ENCODE measurements around the gene MYBPC2.

Gene MYBPC2

GRCh38 chr19:50493171-50493570 is 60.5 kb downstream of the MYBPC2 start:
- Histone ChIP-seq H3K27ac (ENCODE audit: insufficient read depth in 1 of 2, low read depth in 1 of 2, low read length in 2 of 2, poor library complexity in 1 of 2, severe bottlenecking in 2 of 2) (no peak overlapping the region), H3K4me3 (ENCODE audit: control insufficient read depth in 1 of 7, extremely low read depth in 1 of 7, insufficient read depth in 4 of 7, low read depth in 2 of 7, low read length in 6 of 7) (no peak overlapping the region), H3K9me3 (ENCODE audit: control extremely low read depth in 1 of 5, control insufficient read depth in 4 of 5, insufficient read depth in 2 of 5, low read depth in 1 of 5, low read length in 4 of 5) (no peaks in the 10 kb centered on the region), H3K4me1 (ENCODE audit: control extremely low read depth in 1 of 4, control insufficient read depth in 4 of 4, insufficient read depth in 4 of 4, low read length in 3 of 4) (peaks cover 0 to 15% (median 11%) of the 10 kb centered on the region in 4 experiments), H3K36me3 (ENCODE audit: control insufficient read depth in 4 of 4, insufficient read depth in 4 of 4, low read length in 3 of 4) (peaks cover 0 to 3% (median 0%) of the 10 kb centered on the region in 4 experiments), H3K27me3 (replicated peaks in 2 of 5; ENCODE audit: control insufficient read depth in 4 of 5, insufficient read depth in 5 of 5, low read length in 4 of 5) (no peaks in the 10 kb centered on the region)
- WGBS (ENCODE audit: insufficient coverage), result 100% methylated on average over 2 of the region's 8 CpGs
- no peak for DNase-seq
- ChIA-PET CTCF (no interaction called here), POLR2A (no interaction called here)

- DNase-seq, result no peak
- Histone ChIP-seq H3K27ac (ENCODE audit: insufficient read depth in 1 of 2, low read depth in 1 of 2, low read length in 2 of 2, poor library complexity in 1 of 2, severe bottlenecking in 2 of 2) (no peak overlapping the region), H3K4me3 (ENCODE audit: control insufficient read depth in 1 of 7, extremely low read depth in 1 of 7, insufficient read depth in 4 of 7, low read depth in 2 of 7, low read length in 6 of 7) (no peak overlapping the region), H3K27me3 (replicated peaks in 2 of 5; ENCODE audit: control insufficient read depth in 4 of 5, insufficient read depth in 5 of 5, low read length in 4 of 5) (no peaks in the 10 kb centered on the region), H3K4me1 (ENCODE audit: control extremely low read depth in 1 of 4, control insufficient read depth in 4 of 4, insufficient read depth in 4 of 4, low read length in 3 of 4) (peaks cover 0 to 11% (median 10%) of the 10 kb centered on the region in 4 experiments), H3K9me3 (ENCODE audit: control extremely low read depth in 1 of 5, control insufficient read depth in 4 of 5, insufficient read depth in 2 of 5, low read depth in 1 of 5, low read length in 4 of 5) (no peaks in the 10 kb centered on the region), H3K36me3 (ENCODE audit: control insufficient read depth in 4 of 4, insufficient read depth in 4 of 4, low read length in 3 of 4) (peaks cover 0 to 3% (median 0%) of the 10 kb centered on the region in 4 experiments)
- WGBS (ENCODE audit: insufficient coverage), result 100% methylated on average over 2 of the region's 7 CpGs
- ChIA-PET POLR2A (no interaction called here), CTCF (no interaction called here)
Measured at GRCh38 chr19:50494186-50495019, 61.7 kb downstream of the MYBPC2 start.

GRCh38 chr19:50495020-50495531 is 62.4 kb downstream of the MYBPC2 start:
- WGBS (ENCODE audit: insufficient coverage), result 97% methylated on average over 5 of the region's 5 CpGs
- POLR2A ChIA-PET, result no interaction called here

GRCh38 chr19:50496189-50497021 is 63.7 kb downstream of the MYBPC2 start:
- POLR2A ChIA-PET, result no interaction called here
- no peaks in the 10 kb centered on the region for H3K27me3 ChIP-seq (replicated peaks in 2 of 5; ENCODE audit: control insufficient read depth in 4 of 5, insufficient read depth in 5 of 5, low read length in 4 of 5)
- 95% methylated on average over 19 of the region's 30 CpGs for WGBS (ENCODE audit: insufficient coverage)
- CTCF ChIA-PET, result interaction anchor here (1.0 kb wide), 1 partner anchor 13 kb away, joined by 4 read pairs; no protein-coding TSS in a partner anchor
- H3K9me3 ChIP-seq (ENCODE audit: control extremely low read depth in 1 of 5, control insufficient read depth in 4 of 5, insufficient read depth in 2 of 5, low read depth in 1 of 5, low read length in 4 of 5), result no peaks in the 10 kb centered on the region
- DNase-seq, result no peak
- no peaks in the 10 kb centered on the region for H3K36me3 ChIP-seq (ENCODE audit: control insufficient read depth in 4 of 4, insufficient read depth in 4 of 4, low read length in 3 of 4)
- no peak overlapping the region for H3K27ac ChIP-seq (ENCODE audit: insufficient read depth in 1 of 2, low read depth in 1 of 2, low read length in 2 of 2, poor library complexity in 1 of 2, severe bottlenecking in 2 of 2)
- H3K4me3 ChIP-seq (ENCODE audit: control insufficient read depth in 1 of 7, extremely low read depth in 1 of 7, insufficient read depth in 4 of 7, low read depth in 2 of 7, low read length in 6 of 7), result no peak overlapping the region
- peaks cover 0 to 11% (median 10%) of the 10 kb centered on the region in 4 experiments for H3K4me1 ChIP-seq (ENCODE audit: control extremely low read depth in 1 of 4, control insufficient read depth in 4 of 4, insufficient read depth in 4 of 4, low read length in 3 of 4)

More at GRCh38 chr19:50495020-50495531, 62.4 kb downstream of the MYBPC2 start:
- H3K4me1 ChIP-seq (ENCODE audit: control extremely low read depth in 1 of 4, control insufficient read depth in 4 of 4, insufficient read depth in 4 of 4, low read length in 3 of 4), result peaks cover 0 to 11% (median 10%) of the 10 kb centered on the region in 4 experiments
- CTCF ChIA-PET, result no interaction called here
- H3K9me3 ChIP-seq (ENCODE audit: control extremely low read depth in 1 of 5, control insufficient read depth in 4 of 5, insufficient read depth in 2 of 5, low read depth in 1 of 5, low read length in 4 of 5), result no peaks in the 10 kb centered on the region
- no peak for DNase-seq
- no peaks in the 10 kb centered on the region for H3K27me3 ChIP-seq (replicated peaks in 2 of 5; ENCODE audit: control insufficient read depth in 4 of 5, insufficient read depth in 5 of 5, low read length in 4 of 5)
- H3K27ac ChIP-seq (ENCODE audit: insufficient read depth in 1 of 2, low read depth in 1 of 2, low read length in 2 of 2, poor library complexity in 1 of 2, severe bottlenecking in 2 of 2), result no peak overlapping the region
- H3K4me3 ChIP-seq (ENCODE audit: control insufficient read depth in 1 of 7, extremely low read depth in 1 of 7, insufficient read depth in 4 of 7, low read depth in 2 of 7, low read length in 6 of 7), result no peak overlapping the region
- peaks cover 0 to 3% (median 0%) of the 10 kb centered on the region in 4 experiments for H3K36me3 ChIP-seq (ENCODE audit: control insufficient read depth in 4 of 4, insufficient read depth in 4 of 4, low read length in 3 of 4)

- Histone ChIP-seq H3K4me1 (ENCODE audit: control extremely low read depth in 1 of 4, control insufficient read depth in 4 of 4, insufficient read depth in 4 of 4, low read length in 3 of 4) (peaks cover 0 to 5% (median 4%) of the 10 kb centered on the region in 4 experiments), H3K27ac (ENCODE audit: insufficient read depth in 1 of 2, low read depth in 1 of 2, low read length in 2 of 2, poor library complexity in 1 of 2, severe bottlenecking in 2 of 2) (no peak overlapping the region), H3K4me3 (ENCODE audit: control insufficient read depth in 1 of 7, extremely low read depth in 1 of 7, insufficient read depth in 4 of 7, low read depth in 2 of 7, low read length in 6 of 7) (no peak overlapping the region), H3K27me3 (replicated peaks in 2 of 5; ENCODE audit: control insufficient read depth in 4 of 5, insufficient read depth in 5 of 5, low read length in 4 of 5) (no peaks in the 10 kb centered on the region), H3K36me3 (ENCODE audit: control insufficient read depth in 4 of 4, insufficient read depth in 4 of 4, low read length in 3 of 4) (no peaks in the 10 kb centered on the region), H3K9me3 (ENCODE audit: control extremely low read depth in 1 of 5, control insufficient read depth in 4 of 5, insufficient read depth in 2 of 5, low read depth in 1 of 5, low read length in 4 of 5) (no peaks in the 10 kb centered on the region)
- ChIA-PET CTCF (interaction anchor here (1.0 kb wide), 1 partner anchor 13 kb away, joined by 4 read pairs; no protein-coding TSS in a partner anchor), POLR2A (no interaction called here)
- WGBS (ENCODE audit: insufficient coverage), result 97% methylated on average over 5 of the region's 8 CpGs
- no peak for DNase-seq
Measured at GRCh38 chr19:50497022-50497405, 64.3 kb downstream of the MYBPC2 start.

- Histone ChIP-seq H3K27ac (ENCODE audit: insufficient read depth in 1 of 2, low read depth in 1 of 2, low read length in 2 of 2, poor library complexity in 1 of 2, severe bottlenecking in 2 of 2) (no peak overlapping the region), H3K36me3 (ENCODE audit: control insufficient read depth in 4 of 4, insufficient read depth in 4 of 4, low read length in 3 of 4) (no peaks in the 10 kb centered on the region), H3K9me3 (ENCODE audit: control extremely low read depth in 1 of 5, control insufficient read depth in 4 of 5, insufficient read depth in 2 of 5, low read depth in 1 of 5, low read length in 4 of 5) (no peaks in the 10 kb centered on the region), H3K4me3 (ENCODE audit: control insufficient read depth in 1 of 7, extremely low read depth in 1 of 7, insufficient read depth in 4 of 7, low read depth in 2 of 7, low read length in 6 of 7) (no peak overlapping the region), H3K27me3 (replicated peaks in 2 of 5; ENCODE audit: control insufficient read depth in 4 of 5, insufficient read depth in 5 of 5, low read length in 4 of 5) (no peaks in the 10 kb centered on the region), H3K4me1 (ENCODE audit: control extremely low read depth in 1 of 4, control insufficient read depth in 4 of 4, insufficient read depth in 4 of 4, low read length in 3 of 4) (no peaks in the 10 kb centered on the region)
- no peak for DNase-seq
- ChIA-PET CTCF (no interaction called here), POLR2A (no interaction called here)
- 97% methylated on average over 11 of the region's 11 CpGs for WGBS (ENCODE audit: insufficient coverage)
Measured at GRCh38 chr19:50498219-50499056, 65.7 kb downstream of the MYBPC2 start.

Data from common myeloid progenitor, CD34-positive (primary cell).